ENCODE measurements around the gene OS9.
"Not testable (repeated sequence)": the region's sequence is repeated elsewhere in the genome, so short reads cannot be mapped to it uniquely, and the experiment has no call there.

Gene OS9

DNA sequence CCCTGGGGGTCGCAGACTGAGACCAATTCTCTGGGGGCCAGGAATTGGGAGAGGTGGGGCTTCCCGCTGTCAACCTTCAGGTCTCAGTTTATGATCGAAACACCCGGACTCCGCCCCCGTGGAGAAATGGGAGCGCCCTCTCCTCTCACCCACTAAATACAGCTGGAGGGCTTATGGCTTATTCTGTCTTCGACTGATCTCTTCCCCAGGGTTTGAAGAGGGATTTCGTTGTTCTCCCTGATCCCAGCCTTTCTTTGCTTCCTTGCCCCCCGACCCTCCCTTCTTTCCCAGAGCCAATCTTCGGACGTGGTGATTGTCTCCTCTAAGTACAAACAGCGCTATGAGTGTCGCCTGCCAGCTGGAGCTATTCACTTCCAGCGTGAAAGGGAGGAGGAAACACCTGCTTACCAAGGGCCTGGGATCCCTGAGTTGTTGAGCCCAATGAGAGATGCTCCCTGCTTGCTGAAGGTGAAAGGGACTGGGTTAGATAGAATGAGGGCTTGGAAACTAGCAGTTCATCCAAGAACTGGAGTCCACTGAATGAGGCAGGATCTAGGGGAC, 607 bp downstream of the OS9 start:
- no peak for DNase-seq (ENCODE audit: low spot score)

GRCh38 chr12:57695770-57696432, 2.0 kb downstream of the OS9 start:
- DNase-seq (ENCODE audit: low spot score): no peak

- DNase-seq (ENCODE audit: low spot score): no peak
Observed at GRCh38 chr12:57697076-57697475, 3.1 kb downstream of the OS9 start.

DNA sequence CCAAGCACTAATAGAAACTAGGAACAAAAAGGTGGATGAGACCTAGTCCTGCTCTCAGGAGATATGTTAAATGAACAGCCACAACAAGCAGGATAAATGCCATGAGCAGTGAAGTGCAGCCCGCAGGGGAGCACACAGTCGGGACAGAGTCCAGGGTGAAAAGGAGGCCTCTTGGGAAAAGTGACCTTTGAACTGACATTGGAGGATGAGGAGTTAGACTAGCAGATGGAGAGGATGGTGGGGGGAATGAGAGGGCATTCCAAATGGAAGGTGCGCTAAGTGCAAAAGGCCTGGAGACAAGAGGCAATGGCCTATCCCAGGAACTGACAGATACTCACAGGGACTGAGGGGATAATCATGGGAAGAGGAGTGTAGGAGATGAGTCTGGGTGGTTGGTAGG, 4.5 kb downstream of the OS9 start:
- no peak for DNase-seq (ENCODE audit: low spot score)

DNA sequence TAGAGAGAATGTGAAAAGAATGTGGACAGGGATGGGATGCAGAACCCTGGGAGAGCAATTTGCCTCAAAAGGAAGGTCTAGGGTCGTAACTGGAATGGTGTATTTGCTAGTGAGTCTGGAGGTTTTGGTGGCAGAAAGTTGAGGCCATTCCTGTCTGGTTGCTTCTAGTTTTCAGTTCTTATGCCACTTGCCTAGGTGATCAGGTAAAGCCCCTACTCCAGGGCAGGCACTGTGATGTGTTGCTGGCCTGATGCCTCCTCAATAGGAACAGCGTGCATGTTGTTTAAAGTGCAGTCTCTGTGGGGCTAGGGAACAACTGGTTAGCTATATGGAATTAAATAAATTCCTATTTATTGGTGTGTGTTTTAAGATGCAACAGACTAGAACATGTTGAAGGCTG, 6.4 kb downstream of the OS9 start:
- DNase-seq (ENCODE audit: low spot score): no peak

- DNase-seq (ENCODE audit: low spot score): no peak
Observed at GRCh38 chr12:57707250-57707649, 13.3 kb downstream of the OS9 start.

GRCh38 chr12:57708296-57708695, 14.4 kb downstream of the OS9 start:
- DNase-seq (ENCODE audit: low spot score): no peak

DNA sequence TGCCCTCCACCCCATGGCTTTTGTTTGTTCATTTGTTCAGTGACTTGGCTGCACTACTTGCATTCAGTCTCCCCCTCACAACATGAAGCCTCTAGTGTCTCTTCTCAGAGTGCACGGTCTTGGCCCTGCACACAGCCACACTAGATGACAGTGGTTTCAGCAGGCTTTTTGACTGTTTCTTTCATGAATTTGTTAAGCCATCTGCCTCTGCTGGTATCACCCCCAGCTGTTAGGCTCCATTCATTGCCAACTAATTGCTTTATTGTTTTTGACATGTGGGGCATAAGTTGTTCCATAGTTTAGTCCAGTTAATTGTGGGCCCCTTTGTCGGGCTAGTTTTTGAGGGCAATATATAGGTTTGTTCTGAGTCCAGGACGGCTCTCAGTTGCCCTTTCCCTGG, 18.8 kb downstream of the OS9 start:
- DNase-seq (ENCODE audit: low spot score): no peak

DNA sequence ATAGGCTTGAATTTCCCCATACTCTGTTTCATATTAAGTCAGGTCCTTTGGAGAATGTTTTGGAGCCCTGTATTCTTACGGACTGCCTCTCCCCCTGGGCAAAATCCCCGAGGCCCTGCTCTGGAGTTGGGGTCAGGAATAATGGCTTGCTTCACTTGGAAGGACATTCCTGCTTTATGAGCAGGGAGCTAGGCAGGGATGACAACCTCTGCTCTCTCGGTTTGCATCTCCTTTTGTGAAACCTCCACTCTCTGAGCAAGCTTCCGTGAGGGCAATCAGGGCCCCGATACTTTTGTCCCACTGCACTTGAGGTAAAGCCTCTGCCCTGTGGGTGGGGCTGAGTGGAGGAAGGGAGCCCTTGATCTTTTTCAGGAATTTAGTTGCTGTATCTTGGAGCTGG, 19.3 kb downstream of the OS9 start:
- DNase-seq (ENCODE audit: low spot score): no peak

GRCh38 chr12:57715036-57715748, 21.3 kb downstream of the OS9 start:
- not testable (repeated sequence) for DNase-seq (ENCODE audit: low spot score)

DNA sequence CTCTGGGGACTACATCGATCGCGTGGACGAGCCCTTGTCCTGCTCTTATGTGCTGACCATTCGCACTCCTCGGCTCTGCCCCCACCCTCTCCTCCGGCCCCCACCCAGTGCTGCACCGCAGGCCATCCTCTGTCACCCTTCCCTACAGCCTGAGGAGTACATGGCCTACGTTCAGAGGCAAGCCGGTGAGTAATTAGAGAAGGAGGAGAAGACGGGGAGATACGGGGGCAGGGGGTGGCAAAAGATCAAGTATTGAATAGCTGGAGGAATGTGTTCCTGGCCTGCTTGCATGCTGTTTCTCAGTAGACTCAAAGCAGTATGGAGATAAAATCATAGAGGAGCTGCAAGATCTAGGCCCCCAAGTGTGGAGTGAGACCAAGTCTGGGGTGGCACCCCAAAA, 21.9 kb downstream of the OS9 start:
- DNase-seq (ENCODE audit: low spot score): no peak

DNA sequence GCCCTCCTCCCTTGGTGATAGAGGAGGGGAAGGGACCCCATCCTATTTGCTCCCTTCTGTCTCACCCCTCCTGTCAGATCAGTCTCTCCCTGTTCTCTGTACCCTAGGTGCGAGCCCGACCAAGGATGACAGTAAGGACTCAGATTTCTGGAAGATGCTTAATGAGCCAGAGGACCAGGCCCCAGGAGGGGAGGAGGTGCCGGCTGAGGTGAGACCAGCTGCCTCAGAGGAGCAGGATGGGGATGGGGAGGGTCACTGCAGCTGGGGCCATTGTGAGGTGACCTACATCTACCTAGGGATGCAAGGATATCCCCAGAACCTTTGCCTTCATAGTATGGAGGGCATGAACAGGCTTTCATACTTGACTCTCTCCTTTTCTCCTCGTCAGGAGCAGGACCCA, 22.4 kb downstream of the OS9 start:
- DNase-seq (ENCODE audit: low spot score): no peak

DNA sequence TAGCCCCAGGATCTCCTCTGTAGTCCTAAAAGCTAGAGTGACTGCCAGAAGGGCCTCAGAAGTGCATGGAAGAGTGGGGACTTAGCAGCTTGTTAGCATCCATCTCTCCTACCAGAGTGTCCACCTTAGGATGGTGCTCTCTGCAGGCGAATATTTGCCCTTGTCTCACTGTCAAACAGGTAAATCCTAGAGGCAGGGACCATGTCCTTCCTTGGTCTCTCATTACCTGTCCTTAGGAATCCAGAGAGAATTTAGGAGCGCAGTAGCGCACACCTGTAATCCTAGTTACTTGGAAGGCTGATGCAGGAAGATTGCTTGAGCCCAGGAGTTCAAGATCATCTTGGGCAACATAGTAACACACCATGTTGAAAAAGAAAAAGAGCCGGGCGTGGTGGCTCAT, 23.2 kb downstream of the OS9 start:
- DNase-seq (ENCODE audit: low spot score): no peak

DNA sequence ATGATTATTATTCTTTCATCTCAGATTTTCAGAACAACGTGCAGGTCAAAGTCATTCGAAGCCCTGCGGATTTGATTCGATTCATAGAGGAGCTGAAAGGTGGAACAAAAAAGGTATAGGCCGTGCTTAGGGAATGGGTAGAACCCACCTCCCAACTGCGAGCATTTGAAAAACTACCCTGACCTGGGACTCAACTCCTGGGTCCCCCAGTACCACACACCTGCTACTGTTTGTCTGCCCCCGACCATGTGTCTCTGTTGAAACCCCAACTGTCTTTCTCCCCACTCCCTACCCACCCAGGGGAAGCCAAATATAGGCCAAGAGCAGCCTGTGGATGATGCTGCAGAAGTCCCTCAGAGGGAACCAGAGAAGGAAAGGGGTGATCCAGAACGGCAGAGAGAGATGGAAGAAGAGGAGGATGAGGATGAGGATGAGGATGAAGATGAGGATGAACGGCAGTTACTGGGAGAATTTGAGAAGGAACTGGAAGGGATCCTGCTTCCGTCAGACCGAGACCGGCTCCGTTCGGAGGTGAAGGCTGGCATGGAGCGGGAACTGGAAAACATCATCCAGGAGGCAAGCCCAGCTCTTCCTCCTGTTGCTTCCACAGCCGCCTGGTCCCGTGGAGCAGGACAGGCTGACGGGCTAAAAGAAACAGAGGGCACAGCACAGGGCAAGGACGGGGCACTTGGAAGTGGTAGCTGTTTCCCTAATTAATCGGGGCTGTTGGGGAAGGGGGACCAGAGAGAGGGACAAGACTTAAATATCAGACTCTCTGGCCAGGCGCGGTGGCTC, 24.1 kb downstream of the OS9 start:
- DNase-seq (ENCODE audit: low spot score): no peak

DNA sequence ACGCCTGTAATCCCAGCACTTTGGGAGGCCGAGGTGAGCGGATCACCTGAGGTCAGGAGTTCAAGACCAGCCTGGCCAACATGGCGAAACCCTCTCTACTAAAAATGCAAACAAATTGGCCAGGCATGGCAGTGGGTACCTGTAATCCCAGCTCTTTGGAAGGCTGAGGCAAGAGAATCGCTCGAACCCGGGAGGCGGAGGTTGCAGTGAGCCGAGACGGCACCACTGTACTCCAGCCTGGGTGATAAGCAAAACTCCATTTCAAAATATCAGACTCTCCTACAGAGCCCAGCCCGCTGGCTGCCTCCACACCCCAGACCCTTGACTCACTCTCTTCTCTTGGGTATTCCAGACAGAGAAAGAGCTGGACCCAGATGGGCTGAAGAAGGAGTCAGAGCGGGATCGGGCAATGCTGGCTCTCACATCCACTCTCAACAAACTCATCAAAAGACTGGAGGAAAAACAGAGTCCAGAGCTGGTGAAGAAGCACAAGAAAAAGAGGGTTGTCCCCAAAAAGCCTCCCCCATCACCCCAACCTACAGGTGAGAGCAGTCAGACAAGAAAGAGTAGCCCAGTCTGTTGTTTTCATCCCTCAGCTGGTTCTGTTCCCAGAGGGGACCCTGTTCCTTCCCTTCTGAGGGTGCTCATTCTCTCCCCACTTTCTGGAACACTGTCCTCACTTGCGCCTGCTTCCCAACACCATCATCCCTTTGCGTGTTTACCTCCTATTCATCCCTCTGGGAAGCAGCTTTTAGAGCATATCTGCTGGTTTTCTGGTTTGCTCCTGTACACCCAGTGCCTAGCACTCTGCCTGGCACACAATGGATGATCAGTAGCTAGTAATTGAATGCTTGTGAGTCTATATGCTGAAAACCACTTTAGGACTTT, 25.0 kb downstream of the OS9 start:
- DNase-seq (ENCODE audit: low spot score): no peak

DNA sequence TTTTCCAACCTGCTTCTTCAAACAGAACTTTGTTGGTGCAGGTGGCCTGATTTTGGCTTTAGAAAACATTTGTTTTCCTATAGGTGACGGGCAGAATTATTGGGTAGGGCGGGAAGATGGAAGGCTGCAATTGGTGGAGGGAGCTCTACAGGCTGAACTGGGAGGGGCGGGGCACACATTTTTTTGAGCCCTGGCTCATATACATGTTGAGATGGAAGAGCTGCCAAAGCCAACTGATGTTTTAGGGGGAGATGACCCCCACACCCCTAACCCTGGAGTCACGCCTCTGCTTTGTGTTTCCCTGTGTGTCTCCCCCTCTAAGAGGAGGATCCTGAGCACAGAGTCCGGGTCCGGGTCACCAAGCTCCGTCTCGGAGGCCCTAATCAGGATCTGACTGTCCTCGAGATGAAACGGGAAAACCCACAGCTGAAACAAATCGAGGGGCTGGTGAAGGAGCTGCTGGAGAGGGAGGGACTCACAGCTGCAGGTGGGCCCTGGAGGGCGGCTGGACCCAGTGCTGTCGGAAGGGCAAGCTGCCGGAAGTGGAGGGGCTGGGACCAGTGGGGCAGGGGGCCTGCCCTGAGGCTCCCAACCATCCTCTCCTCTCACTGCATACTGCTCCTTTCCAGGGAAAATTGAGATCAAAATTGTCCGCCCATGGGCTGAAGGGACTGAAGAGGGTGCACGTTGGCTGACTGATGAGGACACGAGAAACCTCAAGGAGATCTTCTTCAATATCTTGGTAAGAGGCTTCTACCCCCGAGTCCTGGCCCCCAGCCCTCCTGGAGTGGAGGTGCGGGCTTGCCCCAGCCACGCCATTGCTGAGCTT, 26.1 kb downstream of the OS9 start:
- DNase-seq (ENCODE audit: low spot score): no peak

DNA sequence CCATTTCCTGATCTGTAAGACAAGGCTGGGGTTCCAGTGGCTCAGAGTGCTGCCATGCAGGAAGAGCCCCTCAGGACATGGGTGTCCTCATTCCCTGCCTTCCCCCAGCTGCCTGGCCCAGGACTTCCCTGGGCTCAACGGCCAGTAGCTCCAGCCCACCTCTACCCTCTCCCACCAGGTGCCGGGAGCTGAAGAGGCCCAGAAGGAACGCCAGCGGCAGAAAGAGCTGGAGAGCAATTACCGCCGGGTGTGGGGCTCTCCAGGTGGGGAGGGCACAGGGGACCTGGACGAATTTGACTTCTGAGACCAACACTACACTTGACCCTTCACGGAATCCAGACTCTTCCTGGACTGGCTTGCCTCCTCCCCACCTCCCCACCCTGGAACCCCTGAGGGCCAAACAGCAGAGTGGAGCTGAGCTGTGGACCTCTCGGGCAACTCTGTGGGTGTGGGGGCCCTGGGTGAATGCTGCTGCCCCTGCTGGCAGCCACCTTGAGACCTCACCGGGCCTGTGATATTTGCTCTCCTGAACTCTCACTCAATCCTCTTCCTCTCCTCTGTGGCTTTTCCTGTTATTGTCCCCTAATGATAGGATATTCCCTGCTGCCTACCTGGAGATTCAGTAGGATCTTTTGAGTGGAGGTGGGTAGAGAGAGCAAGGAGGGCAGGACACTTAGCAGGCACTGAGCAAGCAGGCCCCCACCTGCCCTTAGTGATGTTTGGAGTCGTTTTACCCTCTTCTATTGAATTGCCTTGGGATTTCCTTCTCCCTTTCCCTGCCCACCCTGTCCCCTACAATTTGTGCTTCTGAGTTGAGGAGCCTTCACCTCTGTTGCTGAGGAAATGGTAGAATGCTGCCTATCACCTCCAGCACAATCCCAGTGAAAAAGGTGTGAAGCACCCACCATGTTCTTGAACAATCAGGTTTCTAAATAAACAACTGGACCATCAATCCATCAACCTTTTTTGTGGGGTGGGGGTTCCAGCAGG, 27.0 kb downstream of the OS9 start:
- no peak for DNase-seq (ENCODE audit: low spot score)

DNA sequence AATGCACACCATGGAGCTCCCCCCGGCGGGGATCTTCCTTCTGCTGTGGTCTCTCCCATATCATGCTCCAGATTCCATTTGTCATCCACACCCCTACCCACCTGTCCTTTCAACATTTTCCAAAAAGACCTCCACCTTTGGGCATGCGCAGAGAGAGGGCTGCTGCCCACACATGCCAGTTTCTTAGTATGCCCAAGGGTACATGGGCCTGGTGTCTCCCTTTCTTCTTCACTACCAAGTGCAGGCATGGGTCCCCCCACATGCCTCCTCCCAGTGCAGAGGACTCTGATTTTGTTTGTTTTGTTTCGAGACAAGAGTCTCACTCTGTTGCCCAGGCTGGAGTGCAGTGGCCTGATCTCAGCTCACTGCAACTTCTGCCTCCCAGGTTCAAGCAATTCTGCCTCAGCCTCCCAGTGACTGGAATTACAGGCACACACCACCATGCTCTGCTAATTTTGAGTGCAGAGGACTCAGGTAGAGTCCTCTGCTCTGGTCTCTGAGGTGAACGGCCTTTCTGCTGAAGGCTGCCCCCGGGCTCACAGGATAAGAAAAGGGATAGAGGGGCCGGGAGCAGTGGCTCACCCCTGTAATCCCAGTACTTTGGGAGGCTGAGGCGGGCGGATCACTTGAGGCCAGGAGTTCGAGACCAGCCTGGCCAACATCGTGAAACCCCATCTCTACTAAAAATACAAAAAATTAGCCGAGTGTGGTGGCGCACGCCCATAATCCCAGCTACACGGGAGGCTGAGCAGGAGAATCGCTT, 28.1 kb downstream of the OS9 start:
- DNase-seq (ENCODE audit: low spot score): not testable (repeated sequence)
